ENCODE results near the gene PLSCR3.

The PLSCR3 gene

GRCh38 chr17:7426203-7426863 lies 32.0 kb upstream of the PLSCR3 start:
- TF ChIP-seq CTCF (conservative IDR thresholded peaks at IDR 0.05; ENCODE audit: low read length) (no peak), EZH2phosphoT487 (IDR thresholded peaks at IDR 0.05; ENCODE audit: borderline replicate concordance) (no peak)
- Histone ChIP-seq H3K9me2 (replicated peaks; ENCODE audit: low read depth, low read length) (no peaks in the 10 kb centered on the region), H3F3A (ENCODE audit: low read depth) (no peaks in the 10 kb centered on the region), H3K27me3 (ENCODE audit: insufficient read depth, low read length, poor library complexity, severe bottlenecking) (no peaks in the 10 kb centered on the region), H3K36me3 (ENCODE audit: insufficient read depth, low read length) (no peaks in the 10 kb centered on the region), H2AFZ (ENCODE audit: low read length) (no peak overlapping the region), H3K9me3 (ENCODE audit: insufficient read depth, low read depth, low read length) (no peaks in the 10 kb centered on the region), H3K4me2 (ENCODE audit: low read depth, low read length, poor library complexity, severe bottlenecking) (no peak overlapping the region), H4K20me1 (ENCODE audit: insufficient read depth, low read length, poor library complexity, severe bottlenecking) (no peaks in the 10 kb centered on the region), H3K4me1 (ENCODE audit: insufficient read depth, low read length, poor library complexity, severe bottlenecking) (no peaks in the 10 kb centered on the region), H3K79me2 (ENCODE audit: insufficient read depth, low read length) (no peaks in the 10 kb centered on the region), H3K9ac (ENCODE audit: low read depth, low read length, poor library complexity, severe bottlenecking) (no peak overlapping the region), H3K4me3 (ENCODE audit: low read length, poor library complexity, severe bottlenecking) (no peak overlapping the region)

DNA sequence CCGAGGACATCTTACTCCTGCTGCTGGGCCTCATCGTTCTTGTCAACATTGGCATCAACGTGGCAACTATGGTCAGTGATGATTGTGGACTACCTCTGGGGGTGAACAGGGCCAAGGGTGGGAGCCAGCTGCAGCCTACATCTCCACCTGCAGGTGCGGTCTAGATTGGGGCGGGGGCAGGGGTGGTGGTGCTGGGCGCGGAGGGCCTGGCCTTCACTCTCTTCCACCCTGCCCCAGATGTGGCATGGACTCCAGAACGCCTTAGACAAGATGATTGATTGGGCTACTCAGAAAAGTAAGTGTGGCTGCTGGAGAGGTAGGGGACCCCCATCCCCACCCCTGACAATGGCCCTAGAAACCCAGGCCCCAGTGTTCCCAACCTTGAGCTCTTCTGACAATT lies 31.4 kb upstream of the PLSCR3 start:
- H3K27me3 ChIP-seq (ENCODE audit: insufficient read depth, low read length, poor library complexity, severe bottlenecking) = no peaks in the 10 kb centered on the region
- no peaks in the 10 kb centered on the region for H3K9me2 ChIP-seq (replicated peaks; ENCODE audit: low read depth, low read length)
- no peak overlapping the region for H3K4me3 ChIP-seq (ENCODE audit: low read length, poor library complexity, severe bottlenecking)
- no peak overlapping the region for H3K4me2 ChIP-seq (ENCODE audit: low read depth, low read length, poor library complexity, severe bottlenecking)
- no peaks in the 10 kb centered on the region for H3K4me1 ChIP-seq (ENCODE audit: insufficient read depth, low read length, poor library complexity, severe bottlenecking)
- TF ChIP-seq EZH2phosphoT487 (IDR thresholded peaks at IDR 0.05; ENCODE audit: borderline replicate concordance) (no peak), CTCF (conservative IDR thresholded peaks at IDR 0.05; ENCODE audit: low read length) (no peak)
- H4K20me1 ChIP-seq (ENCODE audit: insufficient read depth, low read length, poor library complexity, severe bottlenecking) = no peaks in the 10 kb centered on the region
- no peak overlapping the region for H3K9ac ChIP-seq (ENCODE audit: low read depth, low read length, poor library complexity, severe bottlenecking)
- H3K79me2 ChIP-seq (ENCODE audit: insufficient read depth, low read length) = no peaks in the 10 kb centered on the region
- no peak overlapping the region for H2AFZ ChIP-seq (ENCODE audit: low read length)
- H3F3A ChIP-seq (ENCODE audit: low read depth) = no peaks in the 10 kb centered on the region
- no peaks in the 10 kb centered on the region for H3K36me3 ChIP-seq (ENCODE audit: insufficient read depth, low read length)
- no peaks in the 10 kb centered on the region for H3K9me3 ChIP-seq (ENCODE audit: insufficient read depth, low read depth, low read length)

- no peaks in the 10 kb centered on the region for H3K4me1 ChIP-seq (ENCODE audit: insufficient read depth, low read length, poor library complexity, severe bottlenecking)
- H3K27me3 ChIP-seq (ENCODE audit: insufficient read depth, low read length, poor library complexity, severe bottlenecking) = no peaks in the 10 kb centered on the region
- no peaks in the 10 kb centered on the region for H3K9me3 ChIP-seq (ENCODE audit: insufficient read depth, low read depth, low read length)
- no peaks in the 10 kb centered on the region for H3F3A ChIP-seq (ENCODE audit: low read depth)
- H3K4me2 ChIP-seq (ENCODE audit: low read depth, low read length, poor library complexity, severe bottlenecking) = no peak within 1 kb of the TSS
- no peak within 1 kb of the TSS for H3K9ac ChIP-seq (ENCODE audit: low read depth, low read length, poor library complexity, severe bottlenecking)
- no peak within 1 kb of the TSS for H2AFZ ChIP-seq (ENCODE audit: low read length)
- TF ChIP-seq EZH2phosphoT487 (IDR thresholded peaks at IDR 0.05; ENCODE audit: borderline replicate concordance) = no peak
- no peak for TF ChIP-seq CTCF (conservative IDR thresholded peaks at IDR 0.05; ENCODE audit: low read length)
- no peak within 1 kb of the TSS for H3K4me3 ChIP-seq (ENCODE audit: low read length, poor library complexity, severe bottlenecking)
- H3K79me2 ChIP-seq (ENCODE audit: insufficient read depth, low read length) = no peaks in the 10 kb centered on the region
- H3K36me3 ChIP-seq (ENCODE audit: insufficient read depth, low read length) = no peaks in the 10 kb centered on the region
- no peaks in the 10 kb centered on the region for H4K20me1 ChIP-seq (ENCODE audit: insufficient read depth, low read length, poor library complexity, severe bottlenecking)
- no peaks in the 10 kb centered on the region for H3K9me2 ChIP-seq (replicated peaks; ENCODE audit: low read depth, low read length)
These were observed 31.0 kb upstream of the PLSCR3 start, which contains the start of gene SPEM2 for GRCh38 chr17:7425316-7425715. Gene SPEM2, plus strand, starts transcription at chr17:7425616. Its CDS starts 73 bp downstream, at chr17:7425689.

Data from Loucy (cell line).